ENCODE data around the gene N4BP2L1.

The N4BP2L1 gene

DNA sequence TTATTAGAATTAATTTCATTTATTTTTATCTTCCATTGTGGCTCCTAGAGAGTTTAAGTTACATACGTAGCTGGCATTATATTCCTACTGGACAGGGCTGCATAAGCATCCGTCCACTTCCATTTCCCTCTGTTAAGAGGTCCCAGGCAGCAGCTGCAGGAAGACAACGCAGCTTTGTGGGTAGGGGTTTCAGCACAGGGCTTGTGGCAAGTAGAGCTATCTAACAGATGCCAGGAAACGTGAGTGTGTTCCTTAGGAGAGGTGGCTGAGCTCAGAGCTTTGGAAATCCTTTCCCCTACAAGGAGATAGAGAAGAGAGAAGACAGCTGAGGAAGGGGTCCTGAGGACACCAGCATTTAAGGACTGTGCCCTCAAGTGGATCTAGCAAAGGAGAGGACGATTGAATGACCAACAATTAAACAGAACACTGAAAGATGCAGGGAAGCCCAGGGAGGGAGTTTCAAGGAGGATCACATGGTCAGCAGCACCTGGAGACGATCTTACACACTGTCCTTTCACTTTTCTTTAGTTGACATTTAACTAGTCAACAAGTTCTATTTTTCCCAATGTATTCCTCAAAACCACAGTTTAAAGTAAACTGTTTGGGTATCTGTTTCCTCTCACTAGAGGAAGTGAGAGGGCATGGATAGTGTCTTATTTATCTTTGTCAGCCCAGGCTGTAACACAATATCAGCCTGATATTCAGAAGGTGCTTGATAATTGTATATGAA is 2.3 kb upstream of the N4BP2L1 start:
- DNase-seq, result peak; percentile 17

DNA sequence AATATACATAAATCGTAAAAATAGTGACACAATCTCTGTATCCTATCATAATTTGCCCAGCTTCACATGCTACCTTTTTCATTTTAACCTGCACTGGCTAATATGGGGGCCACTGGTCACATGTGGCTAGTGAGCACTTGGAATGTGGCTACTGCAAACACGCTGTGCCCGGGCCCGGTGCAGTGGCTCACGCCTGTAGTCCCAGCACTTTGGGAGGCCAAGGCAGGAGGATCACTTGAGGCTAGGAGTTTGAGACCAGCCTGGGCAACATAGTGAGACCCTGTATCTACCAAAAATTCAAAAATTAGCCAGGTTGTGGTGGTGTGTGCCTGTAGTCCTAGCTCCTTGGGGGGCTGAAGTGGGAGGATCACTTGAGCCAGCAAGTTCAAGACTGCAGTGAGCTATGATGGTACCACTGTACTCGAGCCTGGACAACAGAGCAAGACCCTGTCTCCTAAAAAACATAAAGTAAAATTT is 1.5 kb upstream of the N4BP2L1 start:
- no peak for DNase-seq

DNA sequence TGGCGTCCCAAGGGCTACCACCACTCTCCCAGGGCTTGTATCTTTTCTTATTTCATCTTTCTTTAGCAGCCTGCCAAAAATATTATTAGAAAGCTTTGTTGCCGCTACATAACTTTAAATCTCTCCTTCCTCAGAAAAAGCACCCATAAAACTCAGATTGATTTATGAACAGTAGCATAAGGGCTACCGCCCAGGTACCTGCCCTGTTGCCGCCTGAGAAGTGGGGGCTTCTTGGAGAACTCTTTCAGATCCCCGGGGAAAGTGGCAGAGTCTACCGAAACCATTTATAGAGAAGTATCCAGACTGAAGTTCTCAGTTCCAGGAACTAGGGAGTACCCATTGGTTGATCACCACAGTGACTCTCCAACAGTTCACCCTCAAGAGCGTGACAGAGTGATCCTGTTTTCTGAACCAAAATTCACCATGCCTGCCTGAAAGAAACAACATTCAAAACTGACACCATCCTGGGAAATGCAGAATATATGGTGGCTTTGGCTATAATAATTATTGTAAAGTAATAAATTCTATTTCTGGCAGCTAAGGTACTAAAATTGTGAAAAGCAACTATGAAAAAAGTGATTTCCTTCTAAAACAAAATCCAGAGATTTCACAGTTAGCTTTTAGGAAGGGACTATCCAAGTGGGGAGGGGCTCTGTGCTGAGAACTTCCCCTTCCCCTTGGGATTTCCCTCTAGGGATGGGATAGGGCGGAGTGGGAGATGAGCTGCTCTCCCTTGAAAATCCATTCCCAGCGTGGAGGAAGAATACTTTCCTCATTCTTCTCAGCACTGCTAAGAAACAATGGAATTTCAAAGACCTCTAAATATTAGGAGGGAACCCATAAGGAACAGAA is 877 bp upstream of the N4BP2L1 start:
- peak; percentile 2 for DNase-seq

DNA sequence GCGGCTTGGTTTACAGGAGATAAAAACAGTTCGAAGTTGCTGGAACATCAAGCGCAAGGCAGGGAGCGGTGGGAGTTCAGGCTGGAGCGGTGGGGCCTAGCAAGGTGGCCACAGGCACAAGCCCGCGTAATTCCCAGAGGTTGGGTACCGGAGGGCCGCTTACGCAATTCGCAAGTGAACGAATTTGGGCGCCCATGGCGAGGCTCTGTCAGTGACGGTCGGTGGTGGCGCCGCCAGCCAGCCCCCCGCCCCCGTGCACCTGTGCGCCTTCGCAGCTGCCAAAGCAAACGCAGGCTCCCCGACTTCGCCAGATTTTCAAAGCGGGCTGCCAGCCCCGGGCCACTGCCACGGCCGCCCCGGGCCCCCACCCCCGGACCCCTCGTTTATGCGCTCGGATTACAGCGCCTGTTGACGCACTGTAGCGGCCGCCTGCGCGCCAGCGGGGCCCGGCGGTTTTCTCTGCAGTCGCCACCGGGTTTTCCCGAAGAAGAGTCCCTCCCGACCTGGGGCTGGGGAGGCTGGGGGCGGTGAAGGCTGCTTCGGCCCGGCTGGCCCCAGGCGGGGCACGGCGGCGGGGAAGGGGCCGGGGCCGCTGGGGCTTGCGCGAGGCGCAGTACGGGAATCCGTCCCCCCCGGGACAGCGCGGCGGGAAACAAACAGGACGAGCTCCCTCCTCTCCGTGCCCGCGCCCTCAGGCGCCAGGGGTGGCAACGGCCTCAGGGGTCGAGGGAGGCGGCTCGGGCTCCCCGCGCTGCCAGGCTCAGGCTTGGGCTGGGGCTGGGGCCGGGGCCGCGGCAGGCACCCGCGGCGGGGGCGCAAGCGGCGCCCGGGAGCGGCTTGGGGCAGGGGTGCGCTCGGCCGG is 709 bp downstream of the N4BP2L1 start:
- DNase-seq, result peak; percentile 69

DNA sequence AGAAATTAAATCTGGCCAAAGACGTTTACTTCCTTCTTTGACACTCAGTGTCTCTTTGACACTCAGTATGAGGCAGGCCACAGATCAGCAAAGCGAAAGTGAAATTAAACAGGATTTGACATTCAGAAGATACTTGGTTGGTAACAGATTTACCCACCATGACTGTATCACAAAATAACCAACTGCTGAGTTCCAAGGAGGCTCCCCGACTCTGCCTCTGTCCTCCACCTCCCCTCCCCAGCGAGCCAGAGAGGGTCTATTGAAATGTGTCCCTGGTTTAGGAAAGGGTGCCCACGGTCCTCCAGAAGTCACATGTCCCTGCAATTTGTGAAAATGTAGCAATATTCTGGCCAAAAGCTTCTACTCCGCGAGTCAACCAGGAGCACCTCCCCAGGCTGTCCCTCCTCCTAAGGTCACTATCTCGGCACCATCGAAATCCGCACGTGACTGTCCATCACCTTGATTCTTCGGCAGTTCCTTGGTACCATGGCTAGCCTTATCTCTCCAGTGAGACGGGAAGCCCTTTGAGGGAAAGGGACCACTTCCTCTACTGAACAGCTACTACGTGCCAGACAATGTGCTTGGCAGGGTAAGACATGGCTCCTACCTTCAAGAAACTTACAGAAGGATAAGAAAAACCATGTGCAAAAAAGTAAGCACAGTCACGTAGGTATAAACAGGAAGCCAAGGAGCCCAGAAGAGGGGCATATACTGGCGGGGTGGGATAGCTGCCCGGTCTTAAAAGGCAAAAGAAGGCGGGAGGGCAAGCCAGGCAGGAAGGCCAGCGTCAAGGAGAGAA is 1.5 kb downstream of the N4BP2L1 start:
- DNase-seq, result peak; percentile 78

DNA sequence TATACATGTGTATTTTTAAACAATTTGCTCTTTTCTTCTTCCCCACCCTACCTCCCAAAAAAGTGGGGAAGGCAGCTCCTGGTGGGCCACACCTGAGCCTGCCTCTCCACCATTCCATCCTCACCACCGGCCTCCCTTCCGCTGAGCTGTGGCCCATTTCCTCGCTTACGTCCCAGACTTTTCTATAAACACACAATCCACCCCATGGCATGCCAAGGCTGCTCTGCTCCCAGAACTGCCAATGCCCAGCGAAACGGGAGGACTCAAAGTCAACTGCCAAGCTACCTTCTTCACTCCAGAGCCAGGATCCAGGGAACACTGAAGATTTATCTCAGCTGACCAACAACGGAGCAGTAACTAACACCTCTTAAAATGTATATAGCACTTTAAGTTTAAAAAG is 2.8 kb downstream of the N4BP2L1 start:
- DNase-seq, result no peak

DNA sequence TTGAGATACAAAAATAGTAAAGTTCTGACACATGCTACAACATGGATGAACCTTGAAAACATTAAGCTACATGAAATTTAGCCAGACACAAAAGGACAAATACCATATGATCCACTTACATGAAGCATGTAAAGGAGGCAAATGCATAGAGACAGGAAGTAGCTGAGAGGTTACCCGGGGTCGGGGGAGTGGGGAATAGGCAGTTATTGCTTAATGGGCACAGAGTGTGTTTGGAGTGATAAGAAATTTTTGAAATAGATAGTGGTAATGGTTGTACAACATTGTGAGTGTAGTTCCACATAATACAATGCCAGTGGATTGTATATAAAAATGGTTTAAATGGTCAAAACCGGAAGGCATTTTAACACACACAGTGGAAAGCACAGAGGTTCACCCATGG is 4.3 kb downstream of the N4BP2L1 start:
- DNase-seq, result no peak

DNA sequence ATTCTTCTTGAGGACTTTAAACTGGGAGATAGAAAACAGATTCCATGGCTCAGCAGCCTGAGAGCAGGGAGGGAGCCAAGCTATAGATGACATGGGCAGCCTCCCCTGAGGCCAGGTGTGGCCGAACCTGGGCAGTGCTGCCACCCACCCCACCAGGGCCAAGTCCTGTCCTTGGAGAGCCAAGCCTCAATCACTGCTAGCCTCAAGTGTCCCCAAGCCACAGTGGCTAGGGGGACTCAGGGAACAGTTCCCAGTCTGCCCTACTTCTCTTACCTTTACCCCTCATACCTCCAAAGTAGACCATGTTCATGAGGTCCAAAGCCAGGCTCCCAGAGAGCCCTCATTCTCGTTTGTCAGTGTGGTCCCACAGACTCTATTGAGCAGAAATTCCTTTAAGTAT is 8.1 kb downstream of the N4BP2L1 start:
- DNase-seq, result no peak

DNA sequence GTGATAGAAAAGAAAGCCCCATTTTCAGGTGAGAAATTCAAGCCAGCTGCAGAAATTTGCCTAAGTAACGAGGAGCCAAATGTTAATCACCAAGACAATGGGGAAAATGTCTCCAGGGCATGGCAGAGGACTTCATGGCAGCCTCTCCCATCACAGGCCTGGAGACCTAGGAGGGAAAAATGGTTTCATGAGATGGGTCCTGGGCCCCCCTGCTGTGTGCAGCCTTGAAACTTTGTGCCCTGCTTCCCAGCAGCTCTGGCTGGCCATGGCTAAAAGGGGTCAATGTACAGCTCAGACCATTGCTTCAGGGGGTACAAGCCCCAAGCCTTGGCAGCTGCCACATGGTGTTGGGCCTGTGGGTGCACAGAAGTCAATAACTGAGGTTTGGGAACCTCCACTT is 9.9 kb downstream of the N4BP2L1 start:
- no peak for DNase-seq

DNA sequence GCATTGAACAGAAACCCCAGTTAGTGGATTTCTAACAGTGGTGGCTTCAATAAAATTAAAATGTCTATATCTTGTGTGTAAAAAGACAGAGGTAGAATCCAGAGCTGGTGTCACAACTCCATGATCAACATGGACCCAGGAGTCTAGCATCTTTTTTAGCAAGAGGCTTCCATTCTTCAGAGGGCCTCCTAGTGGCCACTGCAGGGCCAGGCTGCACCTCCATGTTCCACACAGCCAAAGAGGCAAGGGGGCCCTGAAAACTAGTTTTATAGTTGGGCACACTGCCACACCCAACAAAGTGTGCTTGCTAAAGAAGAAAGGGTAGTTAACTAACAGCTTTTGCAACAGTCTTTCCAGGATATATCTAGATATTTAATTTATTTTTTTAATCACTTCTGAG is 12.9 kb downstream of the N4BP2L1 start:
- no peak for DNase-seq

DNA sequence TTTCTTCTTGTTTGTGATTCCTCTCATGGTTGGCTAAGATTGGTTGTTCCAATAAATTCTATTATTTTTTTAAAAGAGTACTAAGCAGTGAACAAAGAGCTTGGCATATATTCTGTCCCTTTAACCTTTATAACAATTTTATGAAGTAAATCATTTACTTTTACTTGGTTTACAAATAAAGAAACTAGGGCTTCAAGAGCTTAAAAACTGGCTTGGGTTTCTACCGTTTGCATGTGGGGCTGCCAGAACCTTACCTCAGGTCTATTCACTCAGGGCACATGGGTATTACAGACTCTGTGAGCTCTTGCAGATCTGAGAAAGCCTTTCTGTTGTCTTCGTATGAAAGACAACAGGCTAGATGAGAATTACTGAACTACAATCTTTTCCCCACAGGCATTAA is 13.3 kb downstream of the N4BP2L1 start:
- no peak for DNase-seq

DNA sequence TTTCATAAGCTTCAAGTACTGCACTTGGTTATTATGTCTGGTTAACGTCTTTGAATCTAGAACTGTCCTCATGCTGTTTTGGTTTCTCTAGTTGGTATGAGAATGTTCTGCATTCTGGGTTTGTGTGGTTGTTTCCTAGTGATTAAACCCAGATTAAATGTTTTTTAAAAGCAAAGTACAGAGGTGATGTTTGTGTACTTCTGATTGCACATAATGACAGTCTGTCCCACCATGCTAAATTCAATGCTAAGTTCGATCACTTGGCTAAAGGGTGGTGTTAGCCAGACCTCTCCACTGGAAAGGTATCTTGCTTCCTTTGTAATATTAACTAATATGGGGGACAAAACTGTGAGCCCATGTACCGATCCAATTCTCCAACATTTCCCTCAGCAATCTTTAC is 14.6 kb downstream of the N4BP2L1 start:
- no peak for DNase-seq

DNA sequence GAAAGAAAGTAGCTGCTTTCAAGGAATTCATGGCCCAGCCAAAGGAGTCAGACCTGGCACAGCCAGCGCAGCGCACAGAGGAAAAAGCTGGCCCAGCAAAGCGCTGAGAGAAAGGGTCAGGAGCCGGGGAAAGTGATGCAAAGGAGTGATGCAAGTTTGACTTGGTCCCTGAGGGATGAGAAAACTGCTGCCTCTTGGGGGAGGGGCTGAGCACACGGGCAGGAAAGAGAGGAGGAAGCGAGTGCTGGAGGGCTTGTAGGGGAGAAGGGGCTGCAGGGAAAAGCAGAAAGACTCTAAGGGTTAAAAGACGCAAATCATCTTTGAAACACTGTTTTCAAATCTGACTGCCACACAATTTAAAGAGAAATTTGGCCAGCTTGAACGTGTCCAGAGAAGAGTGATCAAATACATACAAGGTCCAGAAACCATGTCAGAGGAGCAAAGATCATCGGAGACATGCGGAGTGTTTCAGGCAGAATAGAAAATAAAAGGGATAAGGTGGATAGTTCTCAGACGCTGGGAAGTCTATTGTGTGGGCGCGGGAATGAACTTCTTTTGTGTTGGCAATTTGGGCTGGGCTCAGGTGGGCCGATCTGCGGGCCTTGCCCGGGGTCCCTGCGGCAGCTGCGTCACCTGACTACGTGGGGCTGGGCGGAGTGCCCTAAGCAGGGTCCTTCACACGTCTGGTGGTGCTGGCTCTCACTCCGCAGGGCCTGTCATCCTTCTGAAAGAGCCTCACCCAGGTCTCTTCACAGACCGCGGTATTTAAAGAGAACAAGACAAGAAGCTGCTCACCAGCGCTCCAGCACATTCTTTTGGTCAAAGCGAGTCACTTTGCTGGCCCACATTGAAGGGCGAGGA is 18.1 kb downstream of the N4BP2L1 start:
- no peak for DNase-seq

DNA sequence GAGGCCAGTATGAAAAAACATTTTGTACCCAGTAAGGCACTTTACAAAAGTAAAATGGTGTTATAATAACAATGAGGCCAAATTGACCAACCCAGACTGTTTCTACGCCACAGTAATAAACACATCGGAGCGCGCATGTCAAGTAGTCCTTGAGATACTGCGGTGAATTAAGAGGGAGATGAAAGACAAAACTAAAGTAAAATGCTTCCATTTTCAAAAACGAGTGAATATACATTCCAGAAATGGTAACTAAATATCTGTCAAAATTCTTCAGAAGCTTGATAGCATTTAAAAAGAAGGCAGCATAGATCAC is 19.0 kb downstream of the N4BP2L1 start:
- DNase-seq, result no peak

DNA sequence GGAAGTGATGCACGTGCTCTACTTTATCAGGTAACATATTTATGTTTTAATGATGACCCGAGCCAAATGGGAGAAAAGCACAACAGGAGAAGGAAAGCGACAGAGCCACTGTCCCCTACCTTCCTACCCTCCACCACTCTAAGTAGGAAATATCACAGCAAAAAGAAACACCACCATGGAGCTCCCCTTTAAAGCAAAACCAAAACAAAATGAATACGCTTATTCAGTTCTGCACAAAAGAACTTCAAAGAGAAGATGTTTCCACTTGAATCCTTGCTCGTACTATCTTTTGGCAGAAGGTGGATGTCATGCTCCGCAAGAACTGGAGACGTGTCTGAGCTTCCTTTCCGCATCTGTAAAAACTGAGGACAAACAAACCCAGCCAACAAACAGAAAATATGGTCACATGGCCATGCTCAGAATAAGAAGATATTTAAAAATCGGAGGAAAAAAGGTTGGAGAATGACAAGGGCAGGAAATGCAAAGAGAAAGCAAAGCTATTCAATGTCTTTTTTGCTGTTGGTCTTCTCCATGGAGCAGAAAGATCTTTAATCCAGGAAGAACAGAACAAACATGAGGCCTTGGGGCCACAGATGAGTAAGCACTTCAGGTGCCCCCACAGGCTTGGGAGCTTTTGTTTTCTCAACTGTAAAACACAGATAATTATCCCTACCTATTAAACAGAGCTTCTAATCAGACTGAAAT is 19.5 kb downstream of the N4BP2L1 start:
- no peak for DNase-seq

DNA sequence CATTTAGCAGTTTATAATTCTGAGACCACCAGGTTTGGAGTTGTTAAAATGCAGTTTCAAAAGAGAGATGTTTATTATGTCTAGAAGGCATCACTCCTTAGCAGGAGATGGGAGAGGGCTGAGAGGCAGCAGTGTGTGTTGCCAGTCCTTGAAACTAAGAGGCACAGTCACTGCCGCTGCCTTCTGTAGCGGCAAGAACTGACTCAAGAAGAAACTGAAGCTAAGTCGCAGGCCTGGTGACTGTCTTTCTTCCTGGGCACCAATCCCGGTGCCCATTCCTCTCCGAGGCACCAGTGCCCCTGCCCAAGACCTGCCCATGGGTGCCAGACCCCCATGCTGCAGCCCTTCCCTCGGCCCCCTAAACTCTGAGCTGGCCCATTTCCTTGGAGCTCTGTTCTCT is 20.1 kb downstream of the N4BP2L1 start:
- no peak for DNase-seq

DNA sequence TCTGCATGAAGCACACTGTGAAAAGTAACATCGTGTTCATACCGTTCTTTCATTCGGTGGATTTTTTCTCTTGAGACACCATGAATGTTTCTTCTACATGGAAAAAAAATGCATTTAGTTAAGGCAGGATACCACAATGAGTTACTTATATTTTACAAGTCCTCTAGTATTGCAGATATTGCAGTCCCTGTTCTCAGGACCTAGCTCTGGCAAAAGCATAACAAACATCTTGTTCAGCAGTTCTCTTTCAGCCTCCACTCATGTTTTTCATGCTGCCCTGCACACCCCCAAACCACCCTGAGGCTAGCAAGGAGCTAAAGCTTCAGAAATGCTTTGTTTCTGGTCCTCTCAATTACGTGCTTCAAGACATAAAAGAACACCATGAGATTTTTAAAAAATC is 24.8 kb downstream of the N4BP2L1 start:
- no peak for DNase-seq

DNA sequence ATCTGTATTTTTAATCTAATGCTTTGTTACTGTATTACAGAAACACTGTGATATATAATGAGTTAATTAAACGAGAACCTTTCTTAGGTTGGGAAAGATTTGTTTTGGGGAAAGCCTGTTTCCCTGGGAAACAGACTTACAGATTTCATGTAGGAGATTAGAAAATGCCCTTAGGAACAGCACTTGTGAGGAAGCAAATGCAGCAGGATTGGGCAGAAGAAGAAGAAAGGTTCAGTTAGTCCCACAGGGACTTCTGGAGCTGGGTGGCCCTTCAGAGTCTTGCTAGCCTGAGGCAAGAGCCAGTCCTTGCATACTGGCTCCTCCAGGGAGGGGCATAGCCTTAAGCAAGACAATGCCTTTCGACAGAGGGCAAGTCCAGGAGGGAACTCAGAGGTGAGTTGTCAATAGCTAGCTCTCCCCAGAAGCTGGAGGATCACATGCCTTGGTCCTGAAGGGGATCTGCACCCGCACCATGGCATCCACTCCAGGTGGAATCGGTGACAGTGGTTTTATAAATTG is 36.8 kb downstream of the N4BP2L1 start:
- no peak for DNase-seq

DNA sequence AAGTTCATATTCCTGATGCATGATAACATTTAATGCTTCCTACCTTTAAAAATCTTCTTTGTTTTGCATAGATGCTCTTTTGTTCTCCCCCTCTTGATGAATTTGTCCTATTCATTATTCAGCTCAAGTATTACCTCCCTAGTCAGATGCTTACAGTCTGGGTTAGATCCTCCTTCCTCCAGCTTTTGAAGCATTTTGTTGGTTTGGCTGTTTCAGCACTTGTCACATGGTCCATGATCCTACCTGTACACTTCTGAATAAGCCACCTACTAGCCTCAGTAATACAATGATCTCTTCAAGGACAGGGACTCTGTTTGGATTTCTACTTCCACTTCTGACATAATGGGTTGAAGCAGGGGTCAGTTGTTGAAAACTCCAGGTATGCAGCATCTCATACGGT is 37.4 kb downstream of the N4BP2L1 start:
- DNase-seq, result no peak

DNA sequence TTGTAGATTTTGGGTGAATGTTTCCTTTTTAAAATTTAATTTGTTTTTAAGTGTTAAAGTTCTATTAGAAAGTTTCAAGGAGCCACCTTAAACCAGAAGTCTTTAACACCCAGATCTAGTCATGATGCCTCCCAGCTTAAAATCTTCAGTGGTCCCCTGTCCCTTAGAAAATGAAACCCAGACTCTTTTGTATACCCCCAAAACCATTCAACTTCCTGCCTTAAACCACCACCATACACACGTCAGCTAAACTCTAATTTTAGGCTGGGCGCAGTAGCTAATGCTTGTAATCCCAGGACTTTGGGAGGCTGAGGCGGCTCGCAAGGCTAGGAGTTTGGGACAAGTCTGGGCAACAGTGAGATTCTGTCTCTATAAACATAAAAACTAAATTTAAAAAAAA is 37.9 kb downstream of the N4BP2L1 start:
- DNase-seq, result no peak

DNA sequence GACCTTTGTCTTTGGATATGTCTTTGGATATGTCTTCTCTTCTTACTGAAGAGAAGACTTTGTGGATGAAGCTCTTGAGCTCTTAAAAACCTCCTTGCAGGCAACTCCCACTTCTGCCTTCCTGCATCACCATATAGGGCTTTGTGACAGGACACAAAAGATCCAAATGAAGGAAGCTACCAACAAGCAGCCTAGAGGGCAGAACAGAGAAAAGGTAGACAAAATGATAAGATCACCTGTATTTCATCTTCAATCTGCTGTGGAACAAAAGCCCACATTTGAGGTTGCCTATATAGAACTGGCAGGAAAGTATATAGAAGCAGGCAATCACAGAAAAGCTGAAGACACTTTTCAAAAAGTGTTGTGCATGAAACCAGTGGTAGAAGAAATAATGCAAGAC is 42.5 kb downstream of the N4BP2L1 start:
- no peak for DNase-seq
